AML-193 (cell line): ENCODE measurements around the gene FARSB.
A peak's percentile ranks its signal among the peaks of the same experiment; 100 is the strongest.
"Not testable (repeated sequence)": the region's sequence is repeated elsewhere in the genome, so short reads cannot be mapped to it uniquely, and the experiment has no call there.

ENCODE experiments used
- DNase-seq, 2 experiments: peaks; one replicate each; lab custom pipeline; 2025; lab: John Stamatoyannopoulos, UW

FARSB gene

DNA sequence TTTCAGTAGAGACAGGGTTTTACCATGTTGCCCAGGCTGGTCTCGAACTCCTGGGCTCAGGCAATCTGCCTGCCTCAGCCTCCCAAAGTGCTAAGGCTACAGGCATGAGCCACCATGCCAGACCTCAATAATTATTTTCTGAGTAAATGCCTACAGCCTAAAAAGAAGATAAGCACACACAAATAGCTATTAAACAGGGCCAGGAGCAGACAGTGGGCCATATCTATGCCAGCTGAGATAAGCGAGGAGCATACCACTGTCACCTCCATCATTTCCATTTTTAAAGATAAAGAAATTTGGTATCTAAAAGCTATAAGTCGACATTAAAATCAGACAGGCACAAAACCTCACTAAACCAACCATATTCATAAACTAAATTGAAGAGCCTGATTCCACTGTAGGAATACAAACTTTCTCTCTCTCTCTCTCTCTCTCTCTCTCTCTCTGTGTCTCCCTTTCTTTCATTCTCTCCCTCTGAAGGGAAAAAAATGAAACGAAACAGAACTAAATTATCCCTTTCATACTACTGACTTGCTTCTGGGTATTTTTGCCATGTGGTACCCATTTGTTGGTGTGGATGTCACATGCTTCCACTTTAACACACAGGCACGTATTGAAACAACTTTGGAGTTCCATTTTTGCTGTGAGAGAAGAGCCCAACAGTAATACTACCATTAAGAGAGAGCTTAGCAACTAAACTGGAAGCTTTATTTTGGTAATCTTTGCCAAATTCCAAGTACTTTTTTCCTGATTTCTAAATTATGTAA is 51.0 kb downstream of the FARSB start:
- DNase-seq = no peak

DNA sequence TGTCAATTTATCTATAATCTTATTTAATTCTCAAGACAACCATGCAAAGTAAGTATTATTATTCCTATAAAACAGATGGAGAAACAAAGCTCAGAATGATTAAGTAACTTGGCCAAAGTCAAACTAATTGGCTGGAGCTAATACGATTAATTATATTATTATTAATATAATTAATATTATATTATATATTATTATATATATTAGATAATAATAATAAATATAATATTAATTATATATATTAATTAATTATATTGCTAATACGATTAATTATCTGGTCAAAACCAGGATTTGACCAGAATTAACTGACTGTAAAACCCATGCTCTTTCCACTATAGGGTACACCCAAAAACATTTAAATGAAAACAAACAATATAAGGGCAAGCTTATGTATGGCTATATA is 52.4 kb downstream of the FARSB start:
- no peak for DNase-seq

DNA sequence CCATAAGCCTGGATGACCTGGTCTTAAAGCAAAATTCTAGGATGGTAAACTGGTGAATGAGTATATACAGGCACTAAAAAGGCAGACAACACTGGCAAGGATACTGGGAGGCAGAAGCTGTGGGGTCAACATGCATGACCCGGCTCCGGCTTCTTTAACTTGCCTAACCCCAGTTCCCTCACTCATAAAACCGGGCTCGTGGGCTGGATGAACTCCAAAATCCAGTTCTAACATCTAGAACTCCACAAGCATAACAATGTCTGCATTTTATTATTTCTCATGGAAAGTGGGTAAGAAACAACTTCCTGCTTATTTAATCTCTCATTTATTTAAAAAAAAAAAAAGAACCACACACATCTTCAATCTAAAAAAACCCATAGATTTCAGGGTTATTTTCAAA is 57.3 kb downstream of the FARSB start:
- DNase-seq = no peak

DNA sequence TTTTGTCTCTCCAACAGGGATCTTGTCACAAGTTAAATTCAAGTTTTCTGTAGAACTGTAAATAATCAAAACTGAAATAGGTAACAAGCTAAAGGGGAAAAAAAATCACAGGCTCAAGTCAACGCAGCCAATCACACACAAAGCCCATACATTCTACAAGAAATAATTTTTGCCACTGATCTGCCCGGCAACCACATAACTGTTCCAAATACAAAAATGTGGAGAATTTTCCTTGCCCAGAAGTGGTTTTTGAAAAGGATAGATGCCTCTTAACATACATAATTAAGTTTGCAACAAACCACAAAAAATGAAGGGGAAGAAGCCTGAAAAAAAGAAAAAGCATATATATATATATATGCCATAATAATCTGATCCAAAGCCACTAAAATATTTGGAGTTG is 60.3 kb downstream of the FARSB start:
- no peak for DNase-seq

DNA sequence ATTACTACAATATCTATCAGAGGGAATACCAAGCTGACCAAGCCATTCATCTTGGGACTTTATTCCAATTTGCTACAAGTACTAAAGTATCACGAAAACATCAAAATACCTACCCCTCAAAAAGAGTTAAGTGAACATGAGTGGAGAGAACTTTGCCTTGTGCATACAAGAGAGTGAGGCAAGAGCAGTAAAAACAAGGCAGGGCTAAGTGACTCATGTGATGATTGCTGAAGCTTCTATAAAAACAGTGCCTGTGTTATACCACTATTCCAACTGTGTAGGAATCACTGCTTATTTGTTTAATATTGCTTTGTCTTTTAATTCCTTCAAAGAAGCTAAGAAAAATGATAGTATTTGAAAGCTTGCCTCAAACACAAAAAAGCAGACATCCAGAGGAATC is 61.2 kb downstream of the FARSB start:
- DNase-seq = no peak

DNA sequence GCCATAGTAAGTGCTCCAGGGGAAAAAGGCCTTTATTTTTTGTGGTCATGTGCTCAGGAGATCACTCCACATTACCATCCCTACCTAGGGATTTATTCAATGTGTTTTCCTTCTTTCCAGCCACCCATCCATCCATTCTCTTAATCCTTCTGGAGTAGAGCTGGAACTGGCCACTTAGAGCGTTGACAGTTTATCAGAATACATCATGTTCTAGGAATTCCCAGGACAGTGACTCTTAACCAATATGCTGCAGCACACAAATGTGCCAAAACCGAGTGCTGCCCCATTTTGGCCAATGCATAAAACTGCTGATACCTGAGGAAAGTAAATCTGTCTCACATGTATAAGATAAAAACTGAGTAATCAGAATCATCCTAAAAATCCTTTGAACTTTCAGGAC is 63.7 kb downstream of the FARSB start:
- no peak for DNase-seq

- DNase-seq = no peak
These were observed 64.2 kb downstream of the FARSB start for GRCh38 chr2:222591661-222592060.

- DNase-seq = not testable (repeated sequence)
These were observed 71.3 kb downstream of the FARSB start for GRCh38 chr2:222584589-222584988.

- DNase-seq = peak in 1 of 2 experiments; percentile 16
These were observed 73.0 kb downstream of the FARSB start for GRCh38 chr2:222582928-222583327.

DNA sequence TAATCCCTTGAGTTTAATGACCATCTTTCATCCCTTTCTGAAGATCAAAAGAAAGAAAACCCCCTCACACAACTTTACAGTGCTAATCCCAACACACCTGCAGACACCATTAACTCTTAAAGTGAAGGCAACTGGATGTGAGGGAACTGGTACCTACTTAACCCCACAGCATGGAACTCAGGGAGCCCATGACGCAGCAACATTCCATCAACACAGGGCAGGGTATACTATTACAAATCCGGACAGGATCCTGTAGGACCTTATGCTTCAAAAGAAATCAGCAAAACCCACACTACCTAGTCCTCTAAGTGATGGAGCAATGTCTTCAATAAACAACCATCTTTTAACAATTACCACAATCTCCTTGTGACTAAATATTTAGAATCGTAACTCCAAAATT is 78.6 kb downstream of the FARSB start:
- DNase-seq = no peak

DNA sequence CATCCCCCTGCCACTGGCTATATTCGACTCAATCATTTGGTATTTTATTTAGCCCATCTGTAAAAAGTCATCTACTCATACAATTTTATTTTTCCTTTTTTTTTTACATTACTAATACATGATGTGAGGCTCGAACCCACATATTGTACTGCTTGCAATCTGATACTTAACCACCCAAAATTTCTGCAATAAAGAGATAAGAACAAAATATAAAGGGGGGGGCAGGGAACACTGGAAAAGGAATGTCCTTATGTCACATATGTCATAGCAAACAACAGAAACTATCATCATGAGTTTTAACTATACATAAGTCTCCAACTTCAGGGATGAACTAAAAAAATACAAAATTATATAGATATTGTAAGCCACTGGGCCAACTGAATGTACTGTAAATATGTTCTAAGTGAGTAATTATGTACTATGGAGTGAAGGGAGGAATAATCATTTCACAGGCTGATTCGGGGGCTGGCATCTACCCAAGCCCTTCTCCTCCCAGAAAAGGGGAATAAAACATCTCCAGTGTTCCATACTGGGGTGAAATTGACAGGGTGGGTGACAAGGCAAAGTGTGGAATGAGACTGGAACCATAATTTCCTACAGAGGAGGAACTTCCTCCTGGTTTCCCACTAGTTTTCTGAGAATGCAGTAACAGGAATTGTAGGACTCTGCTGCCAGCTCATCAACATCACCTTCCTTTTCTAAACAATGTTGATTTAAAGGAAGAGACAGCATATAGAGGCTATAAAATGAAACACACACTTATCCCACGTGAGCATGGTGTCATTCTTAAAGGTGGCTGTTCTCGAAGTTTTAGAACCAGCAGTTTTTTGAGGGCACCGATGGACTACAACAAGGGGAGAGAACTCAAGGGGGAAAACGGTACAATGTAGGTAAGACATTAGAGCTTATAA is 79.5 kb downstream of the FARSB start:
- DNase-seq = no peak

GRCh38 chr2:222575618-222576017 is 80.3 kb downstream of the FARSB start:
- DNase-seq = no peak

- no peak for DNase-seq
These were observed 83.1 kb downstream of the FARSB start for GRCh38 chr2:222572751-222573174.

GRCh38 chr2:222572264-222572721 is 83.6 kb downstream of the FARSB start:
- no peak for DNase-seq

GRCh38 chr2:222569826-222570225 is 86.1 kb downstream of the FARSB start:
- DNase-seq = no peak

- no peak for DNase-seq
These were observed 87.0 kb downstream of the FARSB start for GRCh38 chr2:222568865-222569264.

DNA sequence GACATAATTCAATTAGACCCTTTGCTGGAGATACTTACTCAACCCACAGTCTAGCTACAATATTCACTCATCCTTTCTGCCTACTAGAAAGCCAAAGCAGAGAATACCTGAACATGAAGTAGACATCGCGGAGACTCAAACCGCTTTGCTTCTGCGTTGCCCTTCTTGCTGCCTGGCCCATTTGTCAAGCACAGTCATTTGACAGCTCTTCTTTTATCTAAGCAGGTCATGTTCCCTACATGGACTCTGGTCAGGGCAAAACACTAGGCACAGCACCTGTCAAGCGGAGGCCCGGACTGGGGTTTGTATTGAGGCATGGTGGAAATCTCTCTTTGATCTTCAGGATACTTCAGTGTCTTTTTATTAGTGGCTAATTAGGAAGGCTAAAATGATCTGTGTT is 89.7 kb downstream of the FARSB start:
- DNase-seq = no peak

- no peak for DNase-seq
These were observed 92.0 kb downstream of the FARSB start for GRCh38 chr2:222563936-222564335.

DNA sequence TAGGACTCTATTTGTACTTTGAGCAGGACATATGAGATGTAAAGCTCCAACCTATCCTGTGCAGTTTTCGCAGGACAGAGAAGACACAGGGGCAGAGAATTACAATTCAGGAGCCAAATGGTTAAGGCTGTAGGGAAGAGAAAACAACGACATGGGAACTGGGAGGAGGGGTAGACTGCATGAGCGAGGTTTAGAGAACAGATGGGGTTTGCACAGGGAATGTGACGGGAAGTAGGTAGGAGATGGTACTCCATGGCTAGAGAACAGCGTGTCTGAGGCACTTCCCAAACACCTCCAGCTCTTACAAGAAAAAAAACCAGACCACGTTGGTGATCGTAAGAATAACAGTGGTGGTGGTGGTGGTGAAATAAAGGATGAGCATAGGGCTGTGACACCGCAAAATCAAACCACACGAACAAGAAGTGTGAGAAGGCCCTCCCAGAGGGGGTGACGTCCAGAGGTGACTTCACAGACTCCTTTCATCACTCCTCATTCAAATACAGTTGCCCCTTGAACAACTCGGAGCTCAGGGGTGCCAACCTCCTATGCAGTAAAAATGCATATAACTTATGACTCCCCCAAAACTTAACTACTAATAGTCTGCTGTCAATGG is 92.7 kb downstream of the FARSB start:
- no peak for DNase-seq

DNA sequence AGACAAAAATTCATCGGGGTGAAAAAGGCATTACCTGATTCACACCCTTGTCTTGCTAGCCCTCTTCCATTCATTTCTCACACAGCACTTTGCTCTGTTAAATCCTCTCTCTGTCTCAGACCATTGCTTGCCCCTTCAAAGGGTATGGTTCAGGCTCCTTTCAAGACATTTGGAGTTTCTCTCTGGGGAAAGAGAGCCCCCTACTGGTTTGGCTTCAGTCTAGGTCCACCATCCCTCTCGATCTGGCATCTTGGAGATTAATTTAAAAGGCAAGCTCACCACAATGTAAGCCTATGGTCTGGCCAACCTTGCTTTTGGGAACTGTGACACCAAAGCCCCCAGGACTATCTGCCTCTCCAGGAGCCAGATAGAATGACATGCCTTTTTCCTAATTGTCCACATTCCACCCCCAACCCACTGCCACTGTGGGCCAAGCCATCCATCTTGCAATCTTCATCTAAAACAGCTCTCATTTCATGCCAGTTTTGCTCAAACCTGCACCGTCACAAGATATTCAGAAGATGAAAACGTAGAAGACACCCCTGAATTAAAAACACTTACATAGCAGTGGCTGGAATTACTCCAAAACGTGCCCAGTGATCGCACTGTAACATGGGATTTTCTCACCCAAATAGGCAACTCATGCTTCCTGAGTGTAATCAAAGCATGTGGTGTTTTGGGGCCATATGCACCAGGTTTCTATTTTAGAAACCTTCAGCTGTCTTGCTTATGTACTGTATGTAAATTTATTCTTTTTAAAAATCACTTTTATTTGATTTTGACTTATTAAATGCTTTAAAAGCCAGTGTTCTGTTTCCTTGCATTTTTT is 93.9 kb downstream of the FARSB start:
- peak; percentile 67 to 76 for DNase-seq

GRCh38 chr2:222561151-222561550 is 94.7 kb downstream of the FARSB start:
- no peak for DNase-seq

DNA sequence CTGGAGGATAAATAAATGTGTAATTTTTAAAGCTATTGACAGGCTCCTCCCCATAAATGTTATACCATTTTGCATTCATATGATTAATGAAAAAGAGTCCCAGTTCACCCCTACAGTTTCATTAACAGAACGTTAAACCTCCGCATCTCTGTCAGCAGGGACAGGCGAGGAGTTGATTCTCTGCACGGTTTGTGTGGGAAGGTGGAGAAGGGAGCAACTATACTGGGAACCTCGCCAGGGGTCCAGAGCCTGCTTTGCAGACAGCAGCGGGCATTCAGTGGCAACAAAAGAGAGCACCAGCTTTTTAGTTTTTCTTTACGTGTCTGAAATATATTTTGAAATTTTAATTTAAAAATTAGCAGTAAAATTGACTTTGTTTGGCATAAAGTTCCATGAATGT is 101.4 kb downstream of the FARSB start:
- DNase-seq = no peak
